ENCODE measurements around the gene CACNA1B. TPM values are rescaled to one million over a fixed set of nuclear protein-coding genes. Genes with fewer than 3 reads are reported as not detected.

CACNA1B gene
- total and polyA plus RNA-seq, 8 donors, result 0.16 to 1.3 (median 0.31) TPM

GRCh38 chr9:137843355-137843754 is 34.2 kb upstream of the CACNA1B start:
- Histone ChIP-seq H3K27me3 (no peaks in the 10 kb centered on the region), H3K4me1 (no peaks in the 10 kb centered on the region), H3K9me3 (no peaks in the 10 kb centered on the region), H3K27ac (no peak overlapping the region), H3K4me3 (no peak overlapping the region), H3K36me3 (no peaks in the 10 kb centered on the region)
- DNase-seq, result no peak
- ATAC-seq, result no peak
- 82 to 89% methylated on average over 9 of the region's 9 CpGs for WGBS, 2 donors
- no peak for FAIRE-seq
- intact Hi-C loops (cut with DNase I), result no loop called here
- TF ChIP-seq, protein P1, sequence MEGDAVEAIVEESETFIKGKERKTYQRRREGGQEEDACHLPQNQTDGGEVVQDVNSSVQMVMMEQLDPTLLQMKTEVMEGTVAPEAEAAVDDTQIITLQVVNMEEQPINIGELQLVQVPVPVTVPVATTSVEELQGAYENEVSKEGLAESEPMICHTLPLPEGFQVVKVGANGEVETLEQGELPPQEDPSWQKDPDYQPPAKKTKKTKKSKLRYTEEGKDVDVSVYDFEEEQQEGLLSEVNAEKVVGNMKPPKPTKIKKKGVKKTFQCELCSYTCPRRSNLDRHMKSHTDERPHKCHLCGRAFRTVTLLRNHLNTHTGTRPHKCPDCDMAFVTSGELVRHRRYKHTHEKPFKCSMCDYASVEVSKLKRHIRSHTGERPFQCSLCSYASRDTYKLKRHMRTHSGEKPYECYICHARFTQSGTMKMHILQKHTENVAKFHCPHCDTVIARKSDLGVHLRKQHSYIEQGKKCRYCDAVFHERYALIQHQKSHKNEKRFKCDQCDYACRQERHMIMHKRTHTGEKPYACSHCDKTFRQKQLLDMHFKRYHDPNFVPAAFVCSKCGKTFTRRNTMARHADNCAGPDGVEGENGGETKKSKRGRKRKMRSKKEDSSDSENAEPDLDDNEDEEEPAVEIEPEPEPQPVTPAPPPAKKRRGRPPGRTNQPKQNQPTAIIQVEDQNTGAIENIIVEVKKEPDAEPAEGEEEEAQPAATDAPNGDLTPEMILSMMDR (IDR thresholded peaks at IDR 0.05), result no peak

DNA sequence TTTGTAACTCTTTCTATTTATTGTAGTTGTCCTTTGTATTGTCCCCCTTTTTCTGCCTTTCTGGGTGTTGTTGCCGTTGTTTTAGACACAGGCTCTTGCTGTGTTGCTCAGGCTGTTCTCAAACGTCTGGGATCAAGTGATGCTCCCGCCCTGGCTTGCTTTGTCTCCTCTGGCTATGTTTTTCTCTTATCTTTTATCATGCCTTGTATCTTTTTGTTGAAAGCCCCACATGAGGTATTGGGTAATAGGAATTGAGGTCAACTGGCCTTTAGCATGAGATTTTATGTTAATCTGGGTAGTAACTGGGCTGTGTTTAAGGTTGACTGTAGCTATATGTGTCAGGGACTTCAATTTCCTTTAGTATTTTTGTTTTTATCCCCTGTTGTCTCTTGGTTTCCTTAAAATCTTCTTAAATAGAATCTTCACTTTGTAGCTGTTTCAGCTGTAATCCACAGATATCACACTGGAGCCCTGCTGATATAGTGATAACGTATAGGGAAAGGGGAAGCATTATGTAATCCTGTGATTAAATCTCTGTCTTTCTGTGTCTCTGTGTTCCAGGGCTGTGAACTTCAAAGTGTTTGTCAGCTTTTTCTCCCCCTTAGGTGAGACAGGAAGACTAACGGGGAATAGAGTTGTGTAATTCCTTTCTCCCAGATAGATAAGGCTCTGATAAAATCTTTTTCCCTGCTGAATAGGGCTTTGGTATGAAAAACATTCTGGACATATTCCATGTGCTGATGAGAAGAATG is 25.9 kb upstream of the CACNA1B start:
- no peaks in the 10 kb centered on the region for H3K4me1 ChIP-seq
- no peak overlapping the region for H3K27ac ChIP-seq
- H3K4me3 ChIP-seq, result no peak overlapping the region
- no peak for DNase-seq
- WGBS, 2 donors, result 50 to 56% methylated on average over 5 of the region's 5 CpGs
- FAIRE-seq, result no peak
- intact Hi-C loops (cut with DNase I), result no loop called here
- ATAC-seq, result no peak
- TF ChIP-seq, protein P1 (IDR thresholded peaks at IDR 0.05), result no peak
- H3K9me3 ChIP-seq, result no peaks in the 10 kb centered on the region
- H3K36me3 ChIP-seq, result no peaks in the 10 kb centered on the region
- H3K27me3 ChIP-seq, result no peaks in the 10 kb centered on the region

- no peak for ATAC-seq
- H3K27me3 ChIP-seq, result no peaks in the 10 kb centered on the region
- FAIRE-seq, result no peak
- no peak overlapping the region for H3K4me3 ChIP-seq
- no peaks in the 10 kb centered on the region for H3K4me1 ChIP-seq
- H3K27ac ChIP-seq, result no peak overlapping the region
- intact Hi-C loops (cut with DNase I), result no loop called here
- DNase-seq, result no peak
- TF ChIP-seq, protein P1 (IDR thresholded peaks at IDR 0.05), result no peak
- no peaks in the 10 kb centered on the region for H3K36me3 ChIP-seq
- no peaks in the 10 kb centered on the region for H3K9me3 ChIP-seq
- WGBS, 2 donors, result 88 to 92% methylated on average over 1 of the region's 1 CpG
Measured at GRCh38 chr9:137853392-137853995, 24.1 kb upstream of the CACNA1B start.

DNA sequence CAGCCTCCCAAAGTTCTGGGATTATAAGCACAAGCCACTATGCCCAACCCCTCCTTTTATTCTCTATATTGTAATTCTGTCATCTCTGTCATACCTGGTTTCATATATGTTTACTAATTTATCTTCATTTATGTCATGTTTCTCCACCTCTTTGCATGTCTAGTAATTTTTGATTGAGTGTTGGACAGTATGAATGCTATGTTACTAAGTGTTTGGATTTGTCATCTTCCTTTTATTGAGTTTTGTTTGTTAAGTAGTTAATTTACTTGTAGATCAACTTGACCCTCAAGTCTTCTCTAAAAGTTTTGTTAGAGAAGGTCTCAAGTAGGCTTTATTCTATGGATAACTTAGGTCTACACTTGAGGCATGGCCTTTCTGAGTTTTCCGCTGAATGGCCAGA is 17.2 kb upstream of the CACNA1B start:
- 87 to 92% methylated on average over 1 of the region's 1 CpG for WGBS, 2 donors
- no peak for DNase-seq
- Histone ChIP-seq H3K4me3 (no peak overlapping the region), H3K4me1 (no peaks in the 10 kb centered on the region), H3K27me3 (no peaks in the 10 kb centered on the region), H3K36me3 (no peaks in the 10 kb centered on the region), H3K27ac (no peak overlapping the region), H3K9me3 (no peaks in the 10 kb centered on the region)
- ATAC-seq, result no peak
- intact Hi-C loops (cut with DNase I), result no loop called here
- no peak for FAIRE-seq
- TF ChIP-seq, protein P1 (IDR thresholded peaks at IDR 0.05), result no peak

DNA sequence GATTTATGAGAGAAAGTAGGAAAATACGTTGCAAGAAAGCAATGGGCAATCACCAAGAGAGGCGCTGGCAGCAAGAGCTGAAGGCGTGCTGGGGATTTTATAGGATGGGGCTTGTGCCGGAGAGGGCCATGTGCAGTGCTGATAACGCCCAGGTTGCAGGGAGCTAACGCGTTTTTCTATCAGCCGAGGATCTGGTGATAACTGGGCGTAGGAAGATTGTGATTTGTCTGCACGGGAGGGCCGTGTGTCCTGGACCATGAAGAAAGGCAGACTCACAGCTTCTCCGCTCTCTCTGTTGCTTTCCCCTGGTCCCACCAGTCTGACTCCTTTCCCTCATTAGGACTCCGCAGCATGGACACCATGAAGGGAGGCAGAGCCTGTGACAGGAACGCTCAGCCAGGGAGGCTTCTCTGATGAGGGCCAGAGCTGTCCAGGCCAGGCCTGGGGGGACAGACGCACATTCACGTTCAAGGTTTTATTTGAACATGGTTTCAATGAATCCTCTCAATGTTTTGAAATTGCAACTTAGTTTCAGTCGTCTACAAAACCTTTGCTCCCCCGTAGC is 11.9 kb upstream of the CACNA1B start:
- FAIRE-seq (no peak), DNase-seq (no peak), ATAC-seq (no peak)
- 66% methylated on average over 18 of the region's 18 CpGs for WGBS, 2 donors
- intact Hi-C loops (cut with DNase I), result no loop called here
- Histone ChIP-seq H3K27me3 (no peaks in the 10 kb centered on the region), H3K9me3 (no peaks in the 10 kb centered on the region), H3K4me3 (no peak overlapping the region), H3K27ac (no peak overlapping the region), H3K36me3 (no peaks in the 10 kb centered on the region), H3K4me1 (no peaks in the 10 kb centered on the region)
- TF ChIP-seq, protein P1 (IDR thresholded peaks at IDR 0.05), result no peak

Measured in pancreas (tissue), 10 donors.